SK-N-SH (cell line): ENCODE measurements around the gene TSPAN3. TPM values are rescaled to one million over a fixed set of nuclear protein-coding genes. Genes with fewer than 3 reads are reported as not detected.

Experiments
- CTCF ChIA-PET: fragments of 300-600, 350-600 bp; formaldehyde crosslinking; extraction: SDS; loops from one replicate; lab custom pipeline; 2021; lab: Yijun Ruan, JAX
- POLR2A ChIA-PET: fragments of 350-600 bp; sonication (Branson Sonifier 250); formaldehyde crosslinking; extraction: SDS; loops from one replicate; lab custom pipeline; 2020; ENCODE audit warnings: antibody characterized with exemption, inconsistent platforms; lab: Yijun Ruan, JAX
- DNase-seq: peaks from one replicate; pipeline ENCODE4 v3.0.0; 2012
- H2AFZ ChIP-seq: fragments of 200-600 bp; sonication (generic); 2 replicates; pipeline ENCODE4 v1.8.1; 2016; ENCODE audit warnings: antibody characterized with exemption, mild to moderate bottlenecking, low read depth
- H3F3A ChIP-seq: fragments of 200-600 bp; sonication (generic); replicated peaks from 2 replicates; pipeline ENCODE3; 2016; ENCODE audit warnings: antibody characterized with exemption, mild to moderate bottlenecking; ENCODE audit not compliant: insufficient read depth
- H3K27ac ChIP-seq, 2 experiments: fragments of 200-500 bp in 1 of 2; fragments of 200-600 bp in 1 of 2; sonication (Bioruptor generic) in 1 of 2; sonication (generic), shearing (Covaris generic) in 1 of 2; 2 replicates each; pipeline versions ENCODE4 v1.5.1 to v1.6.1; 2014 to 2016; ENCODE audit warnings: low read depth in 2 of 2, inconsistent platforms in 1 of 2, low read length in 1 of 2, mild to moderate bottlenecking in 1 of 2, mixed read lengths in 1 of 2
- H3K27me3 ChIP-seq: fragments of 200-600 bp; sonication (generic), shearing (Covaris generic); 2 replicates; pipeline ENCODE4 v1.6.1; 2016; ENCODE audit warnings: mixed run types; ENCODE audit not compliant: insufficient read depth
- H3K36me3 ChIP-seq, 2 experiments: fragments of 200-500 bp in 1 of 2; fragments of 200-600 bp in 1 of 2; sonication (Bioruptor generic) in 1 of 2; sonication (generic) in 1 of 2; replicated peaks in 1 of 2; 2 replicates each; pipeline versions ENCODE3 to v1.5.1; 2014 to 2016; ENCODE audit warnings: low read length in 1 of 2, mild to moderate bottlenecking in 1 of 2; ENCODE audit not compliant: insufficient read depth in 2 of 2, control insufficient read depth in 1 of 2
- H3K4me1 ChIP-seq, 2 experiments: fragments of 200-500 bp in 1 of 2; fragments of 200-600 bp in 1 of 2; sonication (Bioruptor generic) in 1 of 2; sonication (generic), shearing (Covaris generic) in 1 of 2; 2 replicates each; pipeline versions ENCODE4 v1.5.1 to v1.6.1; 2014 to 2016; ENCODE audit warnings: low read depth in 1 of 2, low read length in 1 of 2, mixed run types in 1 of 2; ENCODE audit not compliant: insufficient read depth in 2 of 2, control insufficient read depth in 1 of 2
- H3K4me2 ChIP-seq: fragments of 200-600 bp; sonication (generic), shearing (Covaris generic); 2 replicates; pipeline ENCODE4 v1.6.1; 2017; ENCODE audit warnings: mixed run types
- H3K4me3 ChIP-seq, 2 experiments: fragments of 200-500 bp in 1 of 2; fragments of 200-600 bp in 1 of 2; sonication (Bioruptor generic) in 1 of 2; sonication (generic), shearing (Covaris generic) in 1 of 2; 2 replicates each; pipeline versions ENCODE4 v1.5.1 to v1.8.1; 2014 to 2016; ENCODE audit warnings: low read depth in 2 of 2, inconsistent platforms in 1 of 2, low read length in 1 of 2, mild to moderate bottlenecking in 1 of 2, mixed read lengths in 1 of 2, moderate library complexity in 1 of 2
- H3K79me2 ChIP-seq: fragments of 200-600 bp; sonication (generic); 2 replicates; pipeline ENCODE4 v1.8.1; 2017; ENCODE audit warnings: mild to moderate bottlenecking; ENCODE audit not compliant: insufficient read depth
- H3K9ac ChIP-seq: fragments of 200-600 bp; sonication (generic); 2 replicates; pipeline ENCODE4 v1.6.1; 2017; ENCODE audit warnings: mixed run types
- H3K9me2 ChIP-seq: fragments of 200-600 bp; sonication (generic); 2 replicates; pipeline ENCODE4 v1.6.1; 2017; ENCODE audit warnings: mixed run types
- H3K9me3 ChIP-seq: fragments of 200-600 bp; sonication (generic); 2 replicates; pipeline ENCODE4 v1.6.1; 2017; ENCODE audit warnings: mixed run types, mild to moderate bottlenecking, moderate library complexity
- H4K20me1 ChIP-seq: fragments of 200-600 bp; sonication (generic); 2 replicates; pipeline ENCODE4 v1.6.1; 2017; ENCODE audit warnings: mild to moderate bottlenecking, mixed run types; ENCODE audit not compliant: insufficient read depth
- CHD2 ChIP-seq: fragments of 150-350 bp; IDR thresholded peaks from 2 replicates; pipeline ENCODE4 v1.6.1; 2018; ENCODE audit warnings: low read length; ENCODE audit not compliant: partially characterized antibody
- EP300 ChIP-seq, 2 experiments: IDR thresholded peaks; 2 replicates each; pipeline versions ENCODE4 v1.4.0 to v1.6.1; 2012; ENCODE audit warnings: borderline replicate concordance in 1 of 2, low read depth in 1 of 2, low read length in 1 of 2
- EZH2phosphoT487 ChIP-seq: fragments of 200-600 bp; sonication (generic); IDR thresholded peaks from 2 replicates; pipeline ENCODE4 v1.6.1; 2017; ENCODE audit warnings: low read depth, mixed run types, mild to moderate bottlenecking, antibody characterized with exemption, moderate library complexity, borderline replicate concordance
- FOSL2 ChIP-seq: IDR thresholded peaks from 2 replicates; pipeline ENCODE4 v1.4.0; 2012; ENCODE audit warnings: low read depth, mild to moderate bottlenecking, moderate library complexity, borderline replicate concordance
- IRF3 ChIP-seq: fragments of 150-350 bp; IDR thresholded peaks from 2 replicates; pipeline ENCODE4 v1.6.1; 2016; ENCODE audit warnings: mild to moderate bottlenecking, low read depth, low read length
- MAX ChIP-seq: IDR thresholded peaks from 2 replicates; pipeline ENCODE4 v1.4.0; 2012; ENCODE audit warnings: low read depth
- MXI1 ChIP-seq: IDR thresholded peaks from 2 replicates; pipeline ENCODE4 v1.6.1; 2012; ENCODE audit warnings: mild to moderate bottlenecking, low read depth, low read length, improper control_type of control experiment
- NRF1 ChIP-seq: IDR thresholded peaks from 2 replicates; pipeline ENCODE4 v1.6.1; 2012; ENCODE audit warnings: low read depth, mild to moderate bottlenecking, low read length
- RCOR1 ChIP-seq: fragments of 150-350 bp; IDR thresholded peaks from 2 replicates; pipeline ENCODE4 v1.6.1; 2017; ENCODE audit warnings: antibody characterized with exemption, low read length
- RFX5 ChIP-seq: IDR thresholded peaks from 2 replicates; pipeline ENCODE4 v1.6.1; 2012; ENCODE audit warnings: mild to moderate bottlenecking, improper control_type of control experiment, low read length
- RXRA ChIP-seq: IDR thresholded peaks from 2 replicates; pipeline ENCODE4 v1.4.0; 2012; ENCODE audit warnings: low read depth, mild to moderate bottlenecking, borderline replicate concordance
- SIN3A ChIP-seq: IDR thresholded peaks from 2 replicates; pipeline ENCODE4 v1.6.1; 2012; ENCODE audit warnings: low read depth, mild to moderate bottlenecking, low read length, moderate library complexity, borderline replicate concordance
- SMC3 ChIP-seq: IDR thresholded peaks from 2 replicates; pipeline ENCODE4 v1.6.1; 2012; ENCODE audit warnings: low read depth, low read length, improper control_type of control experiment
- USF2 ChIP-seq: fragments of 150-350 bp; IDR thresholded peaks from 2 replicates; pipeline ENCODE4 v1.6.1; 2017; ENCODE audit warnings: antibody characterized with exemption, low read length, low read depth, borderline replicate concordance
- WGBS: methylation state at CpG from one replicate; pipeline ENCODE4 v1.1.6; 2017; ENCODE audit warnings: low lambda C conversion rate; 5-methylcytosine and 5-hydroxymethylcytosine counted together
- polyA plus RNA-seq, 3 experiments: library from polyadenylated mRNA; depleted of rRNA; stranded (reverse); fragments of >200 nt; gene quantifications; 2 replicates each; pipeline ENCODE4 v1.2.3, GENCODE V29; 2012

Gene TSPAN3
- polyA plus RNA-seq, 1 of the 3 experiments (the other 2 are of a cell fraction) = 409 TPM

GRCh38 chr15:77058468-77058867 is 12.4 kb downstream of the TSPAN3 start (continued):
- TF ChIP-seq MAX (no peak), RCOR1 (no peak), RXRA (no peak), RFX5 (no peak), SMC3 (no peak), EP300 (IDR thresholded peaks at IDR 0.05; ENCODE audit: borderline replicate concordance in 1 of 2, low read depth in 1 of 2, low read length in 1 of 2) (no peak), IRF3 (no peak), EZH2phosphoT487 (no peak)

GRCh38 chr15:77057685-77058084 is 13.2 kb downstream of the TSPAN3 start:
- Histone ChIP-seq H3K9me2 (no peaks in the 10 kb centered on the region), H3K4me3 (no peak overlapping the region), H3K36me3 (peaks cover 8 to 24% of the 10 kb centered on the region in 2 experiments), H3K4me1 (peaks cover 27 to 31% of the 10 kb centered on the region in 2 experiments), H3K79me2 (peaks cover 94% of the 10 kb centered on the region), H4K20me1 (peaks cover 56% of the 10 kb centered on the region), H2AFZ (no peak overlapping the region), H3K9ac (no peak overlapping the region), H3F3A (peaks cover 5% of the 10 kb centered on the region), H3K27ac (peak overlapping the region in 1 of 2 experiments; percentile 43; a peak in 2 of 4 replicates), H3K4me2 (no peak overlapping the region), H3K9me3 (no peaks in the 10 kb centered on the region), H3K27me3 (no peaks in the 10 kb centered on the region)
- 88% methylated on average over 4 of the region's 4 CpGs for WGBS
- CTCF ChIA-PET = interaction anchor here (0.9 to 2.3 kb wide), 4 partner anchors 10 to 576 kb away, joined by 3 to 7 read pairs (median 4); no protein-coding TSS in a partner anchor
- POLR2A ChIA-PET = interaction anchor here (1.2 kb wide), 1 partner anchor 10 kb away, joined by 3 read pairs; no protein-coding TSS in a partner anchor
- no peak for TF ChIP-seq CHD2
- TF ChIP-seq MXI1 = no peak
- TF ChIP-seq SMC3 = no peak
- TF ChIP-seq FOSL2 = no peak
- no peak for TF ChIP-seq MAX
- TF ChIP-seq USF2 = no peak
- no peak for TF ChIP-seq NRF1
- TF ChIP-seq RXRA = no peak
- TF ChIP-seq SIN3A = no peak
- DNase-seq = no peak
